Activated T-cell treated with anti-CD3 and anti-CD28 coated beads, Interleukin-2, amount 50 U/mL, for 1 hour (primary cell): ENCODE data around the gene SDCCAG8.

ENCODE experiments used
- DNase-seq: peaks from one replicate; pipeline ENCODE4 v3.0.0-alpha.2; 2020

Gene SDCCAG8

DNA sequence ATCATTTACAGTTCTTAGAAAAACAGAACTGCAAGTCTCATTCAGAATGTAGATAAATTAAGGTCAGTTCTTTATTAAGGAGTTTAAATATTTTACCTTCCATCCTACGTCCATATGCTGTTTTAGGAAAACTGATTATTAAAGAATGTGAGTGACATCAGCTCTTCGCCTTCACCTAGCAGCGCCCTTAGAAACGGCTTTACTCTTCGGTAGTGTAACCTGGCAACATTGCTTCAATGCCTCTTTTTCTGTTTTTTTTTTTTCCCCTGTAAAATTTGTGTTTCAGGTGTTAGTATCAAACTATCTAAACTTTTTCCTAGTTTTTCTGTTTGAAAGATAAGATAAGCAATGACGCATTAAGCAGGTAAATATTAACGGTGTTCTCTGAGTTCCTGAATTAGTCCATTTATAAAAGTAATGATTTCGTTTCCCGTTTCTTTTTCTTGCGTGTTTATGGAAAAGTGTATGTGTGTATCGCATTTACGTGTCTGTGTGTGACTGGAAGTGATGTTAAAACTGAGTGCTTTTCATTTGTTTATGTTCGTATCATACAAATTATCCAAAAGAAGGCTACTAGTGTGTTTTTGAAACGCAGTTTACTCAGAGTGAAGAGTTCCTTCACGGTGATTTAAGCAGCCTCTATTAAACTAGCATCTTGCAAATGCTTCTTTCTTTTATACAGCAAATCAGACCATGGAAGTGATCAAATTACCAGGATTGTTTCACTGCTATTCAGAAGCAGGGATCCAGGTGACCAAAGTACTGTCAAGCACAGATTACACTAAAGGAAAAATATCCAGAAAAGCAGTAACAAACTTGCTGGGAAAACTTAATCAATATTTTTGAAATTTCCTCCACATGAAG lies 139.0 kb downstream of the SDCCAG8 start:
- DNase-seq, result no peak

DNA sequence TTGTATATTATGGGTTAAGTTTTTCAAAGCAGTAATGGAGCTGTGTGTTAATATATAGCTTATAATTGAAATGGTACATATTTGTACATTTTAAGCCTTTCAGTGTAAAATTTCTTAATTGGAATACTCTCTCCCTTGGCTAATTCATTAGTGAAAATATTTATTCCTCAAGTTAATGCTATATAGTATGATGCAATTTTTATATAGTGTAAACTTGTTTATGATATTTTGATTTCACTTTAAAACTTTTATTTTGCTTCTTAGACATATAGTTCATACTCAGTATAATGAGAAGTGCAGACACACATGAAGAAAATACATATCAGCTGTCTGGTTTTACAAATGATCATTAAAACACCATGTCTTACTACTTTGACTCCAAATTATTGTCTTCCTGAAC lies 140.6 kb downstream of the SDCCAG8 start:
- no peak for DNase-seq

DNA sequence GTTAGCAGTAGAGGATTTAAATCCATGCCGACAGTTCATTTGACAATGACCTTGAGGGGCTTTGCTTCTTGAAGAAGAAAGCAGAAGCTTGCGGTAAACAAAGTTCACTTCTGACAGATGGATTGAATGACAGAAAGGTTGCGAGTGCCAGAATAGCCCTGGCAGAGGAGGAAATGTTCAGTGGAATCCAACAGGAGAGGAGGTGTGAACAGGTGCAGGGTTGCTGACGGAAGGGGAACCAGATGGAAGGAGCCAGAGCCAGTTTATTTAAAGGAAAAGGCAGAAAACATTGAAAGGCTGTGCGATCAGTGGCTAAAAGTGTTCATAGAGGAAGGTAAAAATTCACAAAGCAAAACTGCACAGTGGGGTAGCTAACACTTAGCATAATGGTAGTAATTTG lies 141.0 kb downstream of the SDCCAG8 start:
- DNase-seq, result no peak

DNA sequence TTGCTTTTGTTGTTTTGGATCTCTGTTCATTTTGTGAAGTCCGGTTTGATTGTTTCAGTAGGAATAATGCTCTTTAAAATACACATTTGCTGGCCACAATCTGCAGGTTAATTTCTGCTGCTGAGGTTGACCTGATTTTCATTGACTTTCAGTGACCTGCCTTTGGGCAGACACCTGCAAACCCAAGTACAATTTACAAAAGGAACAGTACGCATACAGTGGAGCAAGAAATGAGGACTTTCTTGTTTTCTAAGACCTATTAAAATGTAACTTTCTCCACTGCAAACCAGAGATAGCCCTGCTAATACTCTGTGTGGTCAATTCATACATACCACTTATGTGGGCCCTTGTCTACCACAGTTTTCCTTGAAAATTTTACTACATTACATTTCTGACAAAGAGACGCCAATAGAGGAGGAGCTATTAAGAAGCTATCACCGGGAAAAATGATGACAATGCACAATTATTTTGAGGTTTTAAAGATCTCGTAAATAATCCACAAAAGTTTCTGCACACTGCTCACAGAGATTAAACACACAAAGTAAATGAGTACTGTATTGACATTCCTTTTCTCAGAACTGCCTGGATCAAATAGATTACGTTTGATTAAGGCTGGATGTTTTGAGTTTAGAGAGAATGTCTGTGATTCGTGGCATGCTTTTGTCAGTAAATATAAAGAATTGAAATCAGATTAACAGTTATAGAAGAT lies 141.9 kb downstream of the SDCCAG8 start:
- no peak for DNase-seq

DNA sequence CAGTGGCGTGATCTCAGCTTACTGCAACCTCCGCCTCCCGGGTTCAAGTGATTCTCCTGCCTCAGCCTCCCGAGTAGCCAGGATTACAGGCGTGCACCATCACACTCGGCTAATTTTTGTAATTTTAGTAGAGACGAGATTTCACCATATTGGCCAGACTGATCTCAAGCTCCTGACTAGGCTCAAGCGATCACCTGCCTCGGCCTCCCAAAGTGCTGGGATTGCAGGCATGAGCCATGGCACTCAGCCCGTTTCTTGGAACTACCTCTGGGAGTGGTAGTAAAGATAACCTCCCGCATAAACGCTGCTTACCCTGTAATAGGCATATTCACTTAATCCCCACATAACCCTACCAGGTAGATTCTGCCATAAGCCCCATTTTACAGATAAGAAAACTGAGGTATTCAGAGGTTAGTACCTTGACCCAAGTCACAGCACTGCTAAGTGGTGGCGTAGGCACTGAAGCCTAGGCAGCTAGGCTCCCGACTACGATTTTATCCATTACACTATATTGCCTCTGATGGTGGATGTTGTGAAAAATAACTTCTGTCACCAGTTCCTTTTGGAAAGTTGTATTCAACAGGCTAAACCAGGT lies 143.8 kb downstream of the SDCCAG8 start:
- no peak for DNase-seq

DNA sequence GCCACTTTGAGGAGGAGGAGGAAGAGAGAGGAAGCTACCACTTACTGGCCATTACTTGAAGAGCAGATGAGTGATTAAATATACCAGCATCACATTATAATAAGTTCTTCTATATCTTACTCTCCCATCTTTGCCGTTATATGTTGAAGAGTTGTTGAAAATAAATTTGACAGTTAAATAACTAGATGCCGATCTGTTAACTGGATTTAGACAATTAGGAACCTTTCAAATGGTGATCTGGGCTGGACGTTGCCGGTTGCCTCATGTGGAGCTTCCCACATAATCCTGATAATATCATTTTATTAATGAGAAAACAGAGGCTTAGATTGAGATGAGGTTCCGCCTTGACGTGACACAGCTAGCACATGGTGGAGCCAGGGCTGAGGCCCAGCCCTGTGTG lies 147.0 kb downstream of the SDCCAG8 start:
- DNase-seq, result no peak

- DNase-seq, result no peak
These were observed 150.6 kb downstream of the SDCCAG8 start for GRCh38 chr1:243406424-243406823.

GRCh38 chr1:243407284-243408018 lies 151.6 kb downstream of the SDCCAG8 start:
- DNase-seq, result no peak

DNA sequence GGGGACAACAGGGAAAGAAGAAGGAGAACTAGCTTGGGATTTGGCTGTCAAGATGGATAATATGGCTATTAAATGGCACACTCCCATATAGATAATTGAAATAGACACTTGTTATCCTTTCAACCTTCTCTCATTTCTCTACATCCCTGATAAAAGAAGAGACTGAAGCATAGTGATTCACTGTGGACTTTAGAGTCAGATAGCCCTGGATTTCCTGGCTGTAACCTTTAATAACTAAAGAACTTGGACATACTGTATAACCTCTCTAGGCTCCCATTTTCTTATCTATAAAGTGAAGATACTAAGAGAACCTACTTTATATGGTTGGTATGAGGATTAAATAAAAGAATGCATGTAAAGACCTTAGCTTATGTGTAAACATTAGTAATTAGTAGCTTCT lies 152.6 kb downstream of the SDCCAG8 start:
- no peak for DNase-seq

DNA sequence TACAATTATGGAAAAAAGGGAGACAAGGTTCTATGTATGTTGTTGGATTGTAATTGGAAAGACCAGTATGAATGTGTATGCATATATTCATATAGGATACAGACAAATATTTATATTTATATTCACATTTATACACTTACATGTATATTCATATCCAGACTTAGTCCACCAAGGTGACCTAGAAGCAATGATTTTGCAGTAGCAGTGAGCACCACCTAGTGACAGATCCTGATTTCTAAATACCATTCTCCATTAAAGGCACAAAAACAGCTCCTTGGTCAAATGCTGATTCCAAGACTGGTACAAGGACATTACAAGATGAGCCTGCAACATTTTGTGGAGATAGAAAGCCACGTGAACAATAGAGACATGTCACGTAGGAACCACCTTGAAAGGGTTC lies 153.4 kb downstream of the SDCCAG8 start:
- no peak for DNase-seq

- DNase-seq, result no peak
These were observed 155.6 kb downstream of the SDCCAG8 start for GRCh38 chr1:243411472-243411871.

GRCh38 chr1:243413431-243414151 lies 157.8 kb downstream of the SDCCAG8 start:
- no peak for DNase-seq

DNA sequence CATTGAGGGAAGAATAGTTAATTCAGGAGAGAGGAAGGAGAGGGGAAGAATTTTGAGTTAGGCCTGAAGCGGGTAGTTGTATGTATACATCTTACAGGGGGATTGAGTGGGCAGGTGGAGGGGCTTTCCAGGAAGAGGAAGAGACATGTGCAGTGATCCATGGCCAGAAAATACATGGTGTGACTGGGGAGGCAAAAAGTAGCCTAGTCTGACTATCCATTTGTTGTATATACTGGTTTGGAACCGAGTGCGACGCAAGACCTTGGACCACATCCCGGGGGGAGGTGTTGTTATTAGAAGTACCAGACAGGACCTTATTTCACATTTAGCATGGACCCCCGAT lies 158.3 kb downstream of the SDCCAG8 start:
- no peak for DNase-seq

DNA sequence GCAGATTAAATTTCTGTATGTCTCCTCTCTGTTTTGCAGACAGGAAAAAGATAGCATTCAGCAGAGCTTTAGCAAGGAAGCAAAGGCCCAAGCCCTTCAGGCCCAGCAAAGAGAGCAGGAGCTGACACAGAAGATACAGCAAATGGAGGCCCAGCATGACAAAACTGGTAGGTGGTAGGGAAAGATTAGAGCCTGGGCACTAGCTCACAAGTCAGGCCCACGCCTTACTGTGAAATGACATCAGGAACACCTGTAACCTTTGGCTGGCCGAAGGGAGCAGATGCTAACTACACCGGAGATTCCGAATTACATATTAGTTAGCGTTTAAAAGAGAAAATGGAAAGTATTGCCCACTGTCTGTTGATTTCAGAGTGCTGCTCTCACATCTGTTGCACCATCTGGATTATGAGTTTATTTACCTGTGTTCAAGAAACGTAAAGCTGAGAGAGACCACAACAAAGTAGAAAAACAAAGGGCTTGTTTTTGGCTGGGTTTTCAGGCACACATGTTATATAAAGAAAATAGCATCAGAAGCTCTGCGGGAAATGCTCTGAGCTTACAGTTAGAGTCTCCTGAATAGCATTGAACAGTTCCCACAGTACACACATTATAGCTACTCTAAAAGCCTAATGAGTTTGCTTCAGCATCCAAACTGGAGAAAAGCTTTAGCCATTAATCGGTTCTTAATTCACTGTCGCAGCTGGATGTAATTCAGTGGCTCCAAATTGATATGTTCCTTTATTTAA lies 160.0 kb downstream of the SDCCAG8 start:
- no peak for DNase-seq

GRCh38 chr1:243416495-243416894 lies 160.7 kb downstream of the SDCCAG8 start:
- DNase-seq, result no peak

GRCh38 chr1:243420016-243420945 lies 164.4 kb downstream of the SDCCAG8 start:
- no peak for DNase-seq

GRCh38 chr1:243420946-243421685 lies 165.3 kb downstream of the SDCCAG8 start:
- no peak for DNase-seq

DNA sequence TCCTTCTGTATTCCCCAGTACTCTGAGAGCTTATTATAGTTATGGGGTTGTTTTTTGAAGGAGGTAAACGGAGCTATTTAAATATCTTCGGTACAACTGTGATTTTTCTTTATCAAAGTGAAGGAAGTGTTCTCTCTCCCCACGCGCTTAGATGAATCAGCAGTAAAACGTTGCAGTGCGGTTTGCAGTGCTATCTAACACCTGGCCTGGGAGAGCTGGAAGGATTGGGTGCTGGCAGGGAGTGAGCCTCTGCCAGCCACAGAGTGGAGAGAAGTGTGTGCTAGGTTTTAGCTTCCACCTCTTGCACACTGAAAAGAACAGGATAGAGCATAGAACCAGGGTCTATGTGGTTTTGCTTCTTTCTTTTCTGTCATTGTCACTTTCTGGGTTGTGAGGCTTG lies 165.9 kb downstream of the SDCCAG8 start:
- DNase-seq, result peak; percentile 18

DNA sequence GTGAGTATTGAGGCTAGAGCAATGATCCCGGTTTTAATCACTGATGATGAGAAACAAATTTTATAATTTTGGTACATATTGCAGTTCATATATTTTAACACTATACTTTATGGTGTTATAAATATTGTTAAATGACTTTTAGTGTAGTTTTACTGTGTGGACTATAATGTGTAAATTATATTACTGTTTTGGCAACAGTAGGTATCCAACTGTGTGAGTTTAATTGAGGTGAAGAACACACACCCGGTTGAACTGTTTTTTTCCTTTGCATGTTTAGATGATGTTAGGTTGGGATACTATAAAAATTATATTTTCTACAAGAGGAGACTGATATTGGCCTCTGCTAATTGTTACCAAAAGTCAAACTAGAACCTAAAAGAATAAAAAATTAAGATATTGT lies 166.5 kb downstream of the SDCCAG8 start:
- no peak for DNase-seq

DNA sequence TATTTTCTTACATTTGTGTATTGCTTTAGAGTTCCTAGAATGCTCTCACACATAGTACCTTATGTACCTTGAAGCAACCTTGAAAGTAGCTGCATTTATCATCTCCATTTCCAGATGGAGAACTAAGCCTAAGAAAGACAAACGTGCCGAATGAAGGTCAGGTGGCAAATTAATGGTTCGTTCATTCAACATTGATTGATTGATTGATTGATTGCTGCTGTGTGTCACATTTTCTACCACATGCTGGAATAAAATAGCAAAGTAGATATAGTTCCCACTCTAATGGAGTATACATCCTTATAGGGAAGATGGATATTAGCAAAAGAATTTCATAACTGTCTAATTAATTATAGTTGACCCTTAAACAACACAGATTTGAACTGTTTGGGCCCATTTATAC lies 172.2 kb downstream of the SDCCAG8 start:
- DNase-seq, result no peak
